Measurements from ENCODE around the gene HSPB8. TPM values are rescaled to one million over a fixed set of nuclear protein-coding genes. Genes with fewer than 3 reads are reported as not detected.

Gene HSPB8
- total and polyA plus RNA-seq, 4 donors = 0.56 to 1.8 (median 1.1) TPM

DNA sequence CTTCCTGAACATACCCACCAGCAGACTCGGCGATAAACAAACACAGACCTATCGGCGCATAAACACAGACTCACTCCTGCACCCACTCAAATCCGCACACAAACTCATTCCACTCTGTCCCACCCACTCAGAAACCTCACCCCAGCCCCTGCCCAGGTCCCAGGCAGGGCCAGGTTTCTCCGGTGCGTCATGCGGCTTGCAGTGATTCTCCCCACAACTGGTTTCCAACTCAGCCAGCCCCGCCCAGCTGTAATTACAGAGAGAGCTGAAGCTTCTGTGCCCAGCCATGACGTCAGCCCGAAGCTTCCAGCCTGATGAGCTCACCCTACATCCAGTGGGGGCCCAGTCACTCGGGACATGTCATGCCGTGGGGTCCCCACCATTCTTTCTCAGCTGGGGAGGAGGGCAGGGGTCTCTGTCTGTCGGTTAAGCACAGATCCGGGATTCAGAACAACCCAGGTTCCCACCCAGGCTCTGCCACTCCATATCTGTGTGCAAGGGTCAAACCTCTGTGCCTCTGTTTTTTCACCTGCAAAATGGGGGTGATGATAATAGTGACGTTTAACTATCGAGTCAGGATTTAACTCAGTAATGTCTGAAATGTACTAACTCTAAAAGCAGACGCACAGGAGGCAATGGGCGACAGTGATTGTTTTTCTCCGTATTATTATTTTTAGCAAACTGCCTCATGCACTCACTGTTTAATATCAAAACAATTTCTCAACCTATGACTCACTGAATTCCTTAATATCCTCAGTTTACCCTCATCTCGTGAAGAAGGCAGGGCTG, 2.3 kb upstream of the HSPB8 start:
- no peak for DNase-seq (ENCODE audit: low spot score)
- Histone ChIP-seq H3K27ac (ENCODE audit: low read depth in 1 of 2, low read length in 2 of 2) (no peak overlapping the region), H3K4me1 (ENCODE audit: control insufficient read depth in 4 of 4, insufficient read depth in 4 of 4, low read length in 3 of 4) (no peaks in the 10 kb centered on the region), H3K27me3 (ENCODE audit: control insufficient read depth in 4 of 4, insufficient read depth in 4 of 4, low read length in 3 of 4) (peaks cover 0 to 3% (median 0%) of the 10 kb centered on the region in 4 donors), H3K9ac (ENCODE audit: low read depth in 1 of 2, low read length in 2 of 2) (no peak overlapping the region), H3K9me3 (ENCODE audit: control insufficient read depth in 4 of 4, low read length in 3 of 4) (no peaks in the 10 kb centered on the region), H3K36me3 (ENCODE audit: control insufficient read depth in 4 of 4, insufficient read depth in 3 of 4, low read depth in 1 of 4, low read length in 3 of 4) (no peaks in the 10 kb centered on the region), H3K4me3 (ENCODE audit: low read depth in 1 of 3, low read length in 3 of 3) (no peak overlapping the region)
- no peak for TF ChIP-seq ZBTB33 (IDR thresholded peaks at IDR 0.05)
- TF ChIP-seq EGR1 (IDR thresholded peaks at IDR 0.05; ENCODE audit: low read depth in 2 of 2) = no peak
- no peak for TF ChIP-seq HNF4G (IDR thresholded peaks at IDR 0.05)
- no peak for TF ChIP-seq JUND (IDR thresholded peaks at IDR 0.05)
- TF ChIP-seq, protein P1, sequence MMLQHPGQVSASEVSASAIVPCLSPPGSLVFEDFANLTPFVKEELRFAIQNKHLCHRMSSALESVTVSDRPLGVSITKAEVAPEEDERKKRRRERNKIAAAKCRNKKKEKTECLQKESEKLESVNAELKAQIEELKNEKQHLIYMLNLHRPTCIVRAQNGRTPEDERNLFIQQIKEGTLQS (IDR thresholded peaks at IDR 0.05) = no peak
- TF ChIP-seq NR2F2 (IDR thresholded peaks at IDR 0.05) = no peak
- TF ChIP-seq TAF1 (conservative IDR thresholded peaks at IDR 0.05) = no peak
- no peak for TF ChIP-seq REST (IDR thresholded peaks at IDR 0.05)
- no peak for TF ChIP-seq MAX (IDR thresholded peaks at IDR 0.05)
- TF ChIP-seq RXRA (IDR thresholded peaks at IDR 0.05) = no peak
- no peak for TF ChIP-seq CTCF (IDR thresholded peaks at IDR 0.05; ENCODE audit: low read depth, low read length, missing input control)
- no peak for TF ChIP-seq RAD21 (IDR thresholded peaks at IDR 0.05)
- no peak for TF ChIP-seq HNF4A (conservative IDR thresholded peaks at IDR 0.05)
- WGBS = 54% methylated on average over 21 of the region's 21 CpGs

DNA sequence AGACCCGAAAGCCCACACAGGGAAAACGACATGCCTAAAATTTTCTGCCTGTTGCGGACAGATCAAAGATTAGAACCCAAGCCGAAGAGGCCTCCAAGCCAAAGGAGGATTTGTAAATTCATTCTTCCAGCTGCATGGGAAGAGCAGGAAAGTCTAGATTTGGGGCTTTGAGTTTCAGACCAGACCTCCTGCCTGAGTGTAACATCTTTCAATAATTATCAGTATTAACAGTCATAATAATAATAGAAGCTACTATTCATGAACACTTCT, 1.7 kb upstream of the HSPB8 start:
- H3K27ac ChIP-seq (ENCODE audit: low read depth in 1 of 2, low read length in 2 of 2) = no peak overlapping the region
- H3K4me1 ChIP-seq (ENCODE audit: control insufficient read depth in 4 of 4, insufficient read depth in 4 of 4, low read length in 3 of 4) = no peaks in the 10 kb centered on the region
- 78% methylated on average over 4 of the region's 4 CpGs for WGBS
- no peaks in the 10 kb centered on the region for H3K9me3 ChIP-seq (ENCODE audit: control insufficient read depth in 4 of 4, low read length in 3 of 4)
- H3K9ac ChIP-seq (ENCODE audit: low read depth in 1 of 2, low read length in 2 of 2) = no peak overlapping the region
- no peaks in the 10 kb centered on the region for H3K36me3 ChIP-seq (ENCODE audit: control insufficient read depth in 4 of 4, insufficient read depth in 3 of 4, low read depth in 1 of 4, low read length in 3 of 4)
- H3K27me3 ChIP-seq (ENCODE audit: control insufficient read depth in 4 of 4, insufficient read depth in 4 of 4, low read length in 3 of 4) = peaks cover 0 to 3% (median 0%) of the 10 kb centered on the region in 4 donors
- TF ChIP-seq SP1 (IDR thresholded peaks at IDR 0.05) (no peak), ZBTB33 (IDR thresholded peaks at IDR 0.05) (no peak), RXRA (IDR thresholded peaks at IDR 0.05) (no peak), TAF1 (conservative IDR thresholded peaks at IDR 0.05) (no peak), HNF4G (IDR thresholded peaks at IDR 0.05) (no peak), EGR1 (IDR thresholded peaks at IDR 0.05; ENCODE audit: low read depth in 2 of 2) (no peak), MAX (IDR thresholded peaks at IDR 0.05) (no peak), JUND (IDR thresholded peaks at IDR 0.05) (no peak), YY1 (IDR thresholded peaks at IDR 0.05) (no peak)
- DNase-seq (ENCODE audit: low spot score) = no peak
- no peak overlapping the region for H3K4me3 ChIP-seq (ENCODE audit: low read depth in 1 of 3, low read length in 3 of 3)

Data from liver (tissue), 9 donors.